Measurements from ENCODE around the gene RANBP3.
A peak's percentile ranks its signal among the peaks of the same experiment; 100 is the strongest.
"Not testable (repeated sequence)": the region's sequence is repeated elsewhere in the genome, so short reads cannot be mapped to it uniquely, and the experiment has no call there.

The RANBP3 gene

GRCh38 chr19:5985837-5986236, 7.9 kb upstream of the RANBP3 start:
- DNase-seq: not testable (repeated sequence)

- DNase-seq: no peak
Measured at GRCh38 chr19:5985098-5985783, 7.3 kb upstream of the RANBP3 start.

GRCh38 chr19:5984600-5984999, 6.7 kb upstream of the RANBP3 start:
- DNase-seq: no peak

- DNase-seq: no peak
Measured at GRCh38 chr19:5983367-5983955, 5.5 kb upstream of the RANBP3 start.

GRCh38 chr19:5978606-5979552, 939 bp upstream of the RANBP3 start:
- no peak for DNase-seq

- DNase-seq: no peak
Measured at GRCh38 chr19:5977222-5977784, 637 bp downstream of the RANBP3 start.

- no peak for DNase-seq
Measured at GRCh38 chr19:5976768-5977167, 1.2 kb downstream of the RANBP3 start.

GRCh38 chr19:5975388-5975728, 2.6 kb downstream of the RANBP3 start:
- DNase-seq: no peak

- DNase-seq: peak; percentile 72
Measured at GRCh38 chr19:5974721-5975387, 3.1 kb downstream of the RANBP3 start.

GRCh38 chr19:5973867-5974635, 3.9 kb downstream of the RANBP3 start:
- DNase-seq: no peak

- DNase-seq: no peak
Measured at GRCh38 chr19:5973376-5973775, 4.6 kb downstream of the RANBP3 start.

- DNase-seq: no peak
Measured at GRCh38 chr19:5972355-5972731, 5.6 kb downstream of the RANBP3 start.

GRCh38 chr19:5971714-5972354, 6.1 kb downstream of the RANBP3 start:
- no peak for DNase-seq

- DNase-seq: no peak
Measured at GRCh38 chr19:5969476-5969875, 8.5 kb downstream of the RANBP3 start.

- no peak for DNase-seq
Measured at GRCh38 chr19:5968431-5969373, 9.2 kb downstream of the RANBP3 start.

- DNase-seq: peak; percentile 59
Measured at GRCh38 chr19:5967994-5968430, 9.9 kb downstream of the RANBP3 start.

- no peak for DNase-seq
Measured at GRCh38 chr19:5967571-5967970, 10.4 kb downstream of the RANBP3 start.

GRCh38 chr19:5966941-5967340, 11.0 kb downstream of the RANBP3 start:
- no peak for DNase-seq

GRCh38 chr19:5966215-5966614, 11.7 kb downstream of the RANBP3 start:
- no peak for DNase-seq

- no peak for DNase-seq
Measured at GRCh38 chr19:5964816-5965565, 12.9 kb downstream of the RANBP3 start.

All from stimulated activated CD4-positive, alpha-beta T cell treated with anti-CD3 and anti-CD28 coated beads, Interleukin-1b, Interleukin-23, amount 100 ng/mL, for 48 hours (primary cell).